Hypothalamus (tissue), 51 donors: ENCODE results near the gene BRF1.
"Not testable (repeated sequence)": the region's sequence is repeated elsewhere in the genome, so short reads cannot be mapped to it uniquely, and the experiment has no call there.

Experiments
- DNase-seq, 51 donors: peaks; one replicate each; lab custom pipeline; 2025; lab: John Stamatoyannopoulos, UW

Gene BRF1

DNA sequence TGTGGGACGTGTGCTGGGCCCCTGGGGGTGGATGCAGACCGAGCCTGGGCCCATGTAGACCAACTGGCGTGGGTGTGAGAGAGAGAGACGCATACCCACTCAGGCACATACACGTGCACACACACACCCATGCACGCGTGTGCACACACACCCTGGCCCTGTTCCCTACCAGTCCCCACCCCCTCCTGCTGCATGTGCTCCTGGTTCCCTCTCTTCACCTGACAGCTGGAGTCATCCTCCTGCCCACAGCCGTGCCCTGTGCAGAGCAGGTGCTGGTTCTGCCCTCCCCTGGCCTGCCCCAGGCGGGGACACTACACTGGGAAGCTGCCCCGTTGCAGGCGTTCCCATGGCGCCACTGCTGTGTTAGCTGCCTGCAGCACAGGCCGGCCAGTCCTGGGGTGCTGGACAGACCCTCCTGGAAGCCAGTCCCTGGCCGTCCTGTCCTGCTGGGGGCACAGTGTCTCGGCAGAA is 32.3 kb upstream of the BRF1 start:
- no peak for DNase-seq

GRCh38 chr14:105332350-105332874 is 31.6 kb upstream of the BRF1 start:
- DNase-seq = no peak

DNA sequence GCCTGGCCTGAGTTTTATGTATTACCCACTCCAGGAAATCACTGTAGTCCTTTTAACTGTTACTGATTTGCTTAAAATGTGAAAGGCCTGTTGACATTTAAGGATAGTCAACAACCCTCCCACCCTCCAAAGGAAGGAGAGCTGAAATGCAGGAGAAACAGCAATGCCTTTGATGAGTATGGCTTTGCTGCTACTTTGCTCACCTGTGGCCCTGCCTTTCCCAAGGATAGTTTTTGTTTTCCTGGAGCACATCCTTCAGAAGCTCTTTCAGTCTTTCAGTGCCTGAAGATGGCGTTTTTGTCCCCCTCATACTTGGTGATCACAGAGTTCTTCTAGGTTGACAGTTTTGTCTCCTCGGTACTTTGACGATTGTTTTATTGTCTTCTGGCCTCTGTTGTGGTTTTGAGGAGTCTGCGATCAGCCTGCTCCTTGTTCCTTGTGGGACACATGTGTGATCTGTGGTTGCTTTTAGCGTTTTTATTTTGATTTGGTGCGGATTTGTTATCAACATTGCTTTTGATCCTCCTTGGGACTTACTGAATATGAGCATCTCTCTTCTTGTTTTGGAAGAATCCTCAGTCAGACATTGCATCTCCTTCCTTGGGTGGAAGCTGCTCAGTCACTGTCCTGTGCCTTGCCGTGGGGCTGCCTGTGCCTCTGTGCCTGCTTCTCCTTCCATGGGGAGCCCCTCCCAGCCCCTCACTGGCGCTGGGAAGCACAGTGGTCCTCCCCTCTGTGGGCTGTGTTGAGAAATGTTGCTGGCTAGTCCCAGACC is 31.0 kb upstream of the BRF1 start:
- DNase-seq = no peak

DNA sequence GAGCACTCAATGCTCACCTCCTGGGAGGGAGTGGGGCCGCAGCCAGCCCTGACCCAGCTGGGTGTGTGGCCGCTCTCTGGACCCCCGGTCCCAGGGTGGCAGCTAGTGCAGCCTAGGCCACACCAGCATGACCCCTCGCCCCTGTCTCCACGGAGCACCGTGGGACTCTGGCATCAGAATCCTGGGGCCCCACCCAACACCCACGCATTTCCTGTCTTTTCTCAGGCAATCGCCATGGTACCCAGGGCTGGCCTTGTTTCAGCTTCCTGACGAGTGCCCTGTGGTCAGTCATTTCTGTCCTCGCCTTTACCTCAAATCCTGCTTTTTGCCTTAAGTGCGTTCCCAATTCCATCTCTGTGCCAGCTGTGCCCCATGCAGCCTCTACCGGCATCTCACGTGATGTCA is 29.7 kb upstream of the BRF1 start:
- DNase-seq = no peak

GRCh38 chr14:105329411-105330150 is 28.8 kb upstream of the BRF1 start:
- DNase-seq = no peak

DNA sequence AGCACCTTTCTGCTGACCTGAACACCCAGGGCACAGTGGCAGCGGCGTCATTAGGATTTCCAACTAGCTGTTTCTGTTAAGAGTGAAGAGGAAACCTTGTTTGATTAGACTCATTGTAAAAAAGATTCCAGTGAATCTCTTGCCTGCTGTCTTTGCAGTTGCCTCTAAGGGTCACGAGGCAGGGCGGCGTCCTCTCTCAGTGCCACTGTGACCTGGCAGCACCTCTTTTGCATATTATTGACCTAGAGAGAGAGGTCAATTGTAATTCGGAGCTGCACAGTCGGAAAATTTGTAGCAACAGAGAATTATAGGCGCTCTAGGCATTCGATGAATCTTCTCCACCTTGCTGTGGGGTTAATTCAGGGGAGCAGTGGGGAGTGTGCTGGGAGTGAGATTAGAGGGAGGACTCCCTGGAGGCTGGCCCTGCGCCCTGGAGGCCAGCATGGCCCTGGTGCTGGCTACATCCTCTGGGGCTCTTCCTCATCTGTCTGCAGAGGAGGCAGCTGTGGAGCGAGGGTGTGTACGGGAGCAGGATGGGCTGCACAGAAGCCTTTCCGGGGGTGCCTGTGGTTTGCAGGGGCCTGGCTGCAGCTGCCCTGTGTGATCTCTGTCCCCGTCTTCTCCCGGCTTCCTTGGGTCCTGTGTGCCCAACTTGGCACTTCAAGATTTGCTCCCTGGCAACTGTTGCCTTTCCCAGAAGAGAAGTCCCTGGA is 28.0 kb upstream of the BRF1 start:
- DNase-seq = no peak

GRCh38 chr14:105328070-105328677 is 27.4 kb upstream of the BRF1 start:
- DNase-seq = peak in 4 of 51 donors; percentile 32 to 45 (median 42)

DNA sequence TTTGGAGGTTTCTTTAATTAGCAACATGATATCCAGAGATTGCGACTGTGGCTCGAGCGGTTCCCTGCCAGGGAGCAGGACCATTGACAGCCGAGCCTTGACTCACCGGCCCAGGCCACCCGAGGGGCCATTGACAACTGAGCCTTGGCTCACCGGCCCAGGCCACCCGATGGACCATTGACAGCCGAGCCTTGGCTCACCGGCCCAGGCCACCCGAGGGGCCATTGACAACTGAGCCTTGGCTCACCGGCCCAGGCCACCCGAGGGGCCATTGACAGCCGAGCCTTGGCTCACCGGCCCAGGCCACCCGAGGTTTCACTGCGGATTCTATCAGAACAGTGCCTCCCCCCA is 26.9 kb upstream of the BRF1 start:
- DNase-seq = not testable (repeated sequence)

- DNase-seq = peak in 1 of 51 donors; percentile 8
These were observed 26.3 kb upstream of the BRF1 start for GRCh38 chr14:105326891-105327694.

GRCh38 chr14:105326568-105326867 is 25.7 kb upstream of the BRF1 start:
- DNase-seq = no peak

DNA sequence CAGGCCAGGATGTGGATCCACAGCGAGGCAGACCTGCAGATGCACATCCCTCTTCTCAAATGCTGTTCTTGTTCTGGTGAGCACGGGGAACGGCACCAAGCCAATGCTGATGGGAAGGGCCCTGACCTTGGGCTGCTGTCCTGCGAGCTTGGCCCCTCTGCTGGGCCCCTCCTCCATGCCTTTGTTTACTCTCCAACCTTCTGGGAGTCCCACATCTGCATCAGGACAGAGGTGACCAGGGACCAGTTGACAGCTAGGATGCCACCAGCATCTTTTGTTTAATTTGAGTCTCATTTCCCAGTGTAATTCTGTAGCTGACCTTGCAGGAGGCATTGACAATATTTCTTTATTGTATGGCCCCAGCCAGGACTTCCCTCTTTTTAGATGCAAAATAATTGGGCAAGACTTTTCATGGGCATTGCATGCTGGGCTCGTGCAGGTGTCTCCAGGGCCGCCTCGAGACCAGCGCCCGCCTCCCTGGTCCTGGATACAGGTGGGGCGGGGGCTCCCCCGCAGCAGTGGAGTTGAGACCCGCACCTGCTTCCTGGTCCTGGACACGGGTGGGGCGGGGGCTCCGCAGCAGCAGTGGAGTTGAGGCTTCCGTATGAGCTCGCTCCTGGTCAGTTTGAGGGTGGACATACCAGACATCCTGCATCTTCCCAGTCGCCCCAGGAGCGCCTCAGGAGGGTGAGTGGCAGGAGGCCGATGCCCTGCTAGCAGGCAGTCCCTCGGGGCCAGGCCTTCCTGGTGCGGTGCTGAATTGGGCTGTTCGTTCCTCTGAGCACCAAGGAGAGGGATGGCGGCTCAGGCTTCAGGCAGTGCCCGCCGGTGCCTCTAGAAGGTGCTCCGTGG is 25.1 kb upstream of the BRF1 start:
- DNase-seq = no peak

GRCh38 chr14:105325303-105325702 is 24.5 kb upstream of the BRF1 start:
- no peak for DNase-seq

DNA sequence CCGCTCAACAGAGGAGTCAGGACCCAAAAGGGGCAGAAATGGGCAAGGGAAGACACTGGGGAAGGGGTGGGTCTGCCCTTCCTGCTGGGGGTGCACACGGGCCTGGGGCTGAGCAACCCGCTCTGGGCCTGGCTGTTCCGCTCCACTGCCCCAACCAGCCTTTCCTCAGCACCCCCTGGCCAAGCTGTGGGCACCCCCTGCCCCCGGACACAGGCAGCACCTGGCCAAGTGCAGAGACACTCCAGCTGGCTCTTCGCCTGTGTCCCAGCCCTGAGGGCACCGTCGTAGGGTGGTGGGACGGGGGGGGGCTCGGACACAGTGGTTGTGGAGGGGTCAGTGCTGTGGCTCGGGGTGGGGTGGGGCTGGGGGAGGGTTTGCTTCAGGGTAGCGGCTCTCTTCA is 24.1 kb upstream of the BRF1 start:
- no peak for DNase-seq

DNA sequence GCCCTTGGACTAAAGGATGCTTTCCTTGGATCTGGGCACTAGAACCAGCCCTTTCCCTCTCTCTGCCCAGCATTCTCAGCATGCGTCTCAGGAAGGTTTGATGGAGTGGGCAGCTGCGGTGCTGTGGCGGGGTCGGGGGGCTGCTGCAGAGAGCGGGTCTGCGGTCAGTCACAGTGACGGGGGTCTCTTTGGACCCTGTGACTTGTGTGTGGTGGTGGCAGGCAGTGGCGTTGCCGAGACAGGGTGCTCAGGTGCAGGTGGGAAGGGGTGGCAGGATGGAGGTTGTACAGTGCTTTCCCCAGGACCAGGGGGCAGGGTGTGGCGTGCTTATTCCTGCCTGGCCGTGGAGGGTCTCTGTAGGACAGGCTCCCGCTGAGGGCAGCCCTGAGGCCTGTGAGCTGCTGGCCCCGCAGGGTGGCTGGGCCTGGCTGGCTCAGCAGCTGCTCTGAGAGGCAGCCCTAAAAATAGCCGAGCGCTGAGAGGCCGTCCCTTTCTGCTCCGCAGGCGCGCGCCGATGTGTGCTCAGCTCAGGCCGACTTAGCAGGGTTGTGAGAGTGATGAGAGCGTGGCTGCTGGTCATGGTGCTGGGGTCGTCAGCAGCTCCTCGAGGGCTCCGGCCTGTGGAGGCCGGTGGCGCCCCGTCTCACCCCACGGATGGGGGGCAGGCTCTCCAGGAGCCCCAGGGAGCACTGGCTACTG is 23.4 kb upstream of the BRF1 start:
- DNase-seq = peak in 15 of 51 donors; percentile 7 to 59 (median 46)

DNA sequence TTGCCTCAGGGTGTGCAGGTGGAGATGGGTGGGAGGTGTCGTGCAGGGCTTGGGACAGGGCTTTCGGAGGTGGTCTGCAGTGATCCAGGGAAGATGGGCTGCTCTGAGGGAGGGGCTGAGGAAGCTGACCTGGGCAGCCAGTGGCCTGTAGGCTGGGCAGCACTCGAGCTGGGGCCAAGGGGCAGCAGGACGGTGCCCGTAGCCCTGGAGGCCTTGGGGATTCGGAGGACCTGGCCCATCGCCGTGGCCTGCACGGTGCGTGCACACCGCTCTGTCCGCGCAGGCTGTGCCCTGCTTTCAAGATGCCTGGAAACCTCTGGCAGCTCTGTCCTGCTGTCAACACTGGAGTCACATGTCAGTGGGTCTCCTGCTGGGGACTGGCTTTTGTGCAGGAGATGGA is 22.9 kb upstream of the BRF1 start:
- DNase-seq = no peak

GRCh38 chr14:105322791-105323556 is 22.2 kb upstream of the BRF1 start:
- DNase-seq = peak in 2 of 51 donors; percentile 28 to 41

DNA sequence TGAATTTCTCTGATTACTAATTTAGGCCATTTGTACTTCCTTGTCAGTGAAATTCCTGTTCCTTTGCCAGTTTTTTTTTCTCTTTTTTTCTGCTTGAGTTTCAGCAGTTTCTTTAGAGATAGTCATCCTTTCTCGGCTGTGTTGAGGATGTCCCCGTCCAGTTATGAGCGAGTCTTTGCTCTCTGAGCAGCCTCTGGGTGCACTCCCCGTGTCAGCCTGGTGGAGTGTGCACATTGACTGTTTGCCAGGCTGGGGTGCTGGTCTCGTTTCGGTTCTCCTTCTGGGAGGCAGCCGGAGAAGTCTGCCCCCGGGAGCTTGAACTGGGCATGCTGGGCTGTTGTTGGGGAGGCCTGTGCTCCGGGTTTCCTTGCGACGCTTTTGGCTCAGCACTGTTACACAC is 16.7 kb upstream of the BRF1 start:
- DNase-seq = peak in 19 of 51 donors; percentile 26 to 62 (median 39)
